ENCODE data around the gene POC1B. TPM values are rescaled to one million over a fixed set of nuclear protein-coding genes. Genes with fewer than 3 reads are reported as not detected.

The POC1B gene
- total and polyA plus RNA-seq, 2 donors (not counting 3 experiments of a cell fraction or from before 2014, with no cell fraction given), result 7.1 to 18.2 TPM

DNA sequence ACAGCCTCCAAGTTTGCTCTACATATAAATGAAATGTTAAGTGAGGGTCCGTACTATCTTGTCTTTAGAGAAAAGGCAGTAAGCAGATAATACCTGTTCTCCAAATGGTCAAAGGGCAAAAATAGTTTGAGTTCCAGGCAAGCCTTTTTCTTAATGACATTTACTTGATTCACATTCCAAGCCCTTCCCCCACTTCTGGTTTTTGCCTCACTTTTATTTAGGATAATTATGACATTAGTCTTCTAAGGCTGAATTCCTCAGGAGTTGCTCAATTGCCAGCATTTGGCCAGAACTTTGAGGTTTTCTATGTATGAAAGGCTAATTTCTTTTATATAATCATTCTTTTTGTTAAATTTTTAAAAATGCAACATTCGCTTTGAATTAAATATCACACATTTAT, 111.0 kb downstream of the POC1B start:
- no peak overlapping the region for H3K27ac ChIP-seq (ENCODE audit: insufficient read depth, low read depth, low read length)
- no peaks in the 10 kb centered on the region for H3K27me3 ChIP-seq (ENCODE audit: control insufficient read depth in 2 of 2, insufficient read depth in 2 of 2, low read length in 2 of 2)
- no peak overlapping the region for H3K4me2 ChIP-seq (ENCODE audit: insufficient read depth, low read length)
- H3K9me3 ChIP-seq (replicated peaks; ENCODE audit: control insufficient read depth, insufficient read depth, low read length), result no peaks in the 10 kb centered on the region
- TF ChIP-seq JUN (IDR thresholded peaks at IDR 0.05; ENCODE audit: borderline replicate concordance, insufficient read depth, insufficient read length, low read depth), result no peak
- no peak for TF ChIP-seq GATA2 (IDR thresholded peaks at IDR 0.05; ENCODE audit: insufficient read depth, insufficient read length, low read depth, low read length)
- CTCF ChIA-PET, result interaction anchor here (1.0 to 1.4 kb wide), 2 partner anchors 9 to 397 kb away, joined by 3 to 5 read pairs; no protein-coding TSS in a partner anchor
- POLR2A ChIA-PET, result no interaction called here
- no peaks in the 10 kb centered on the region for H3K79me2 ChIP-seq (ENCODE audit: control insufficient read depth, insufficient read depth, low read length)
- no peaks in the 10 kb centered on the region for H3K36me3 ChIP-seq (ENCODE audit: control insufficient read depth in 2 of 2, extremely low read depth in 1 of 2, insufficient read depth in 2 of 2, low read length in 2 of 2)
- no peaks in the 10 kb centered on the region for H3K9me1 ChIP-seq (replicated peaks; ENCODE audit: control insufficient read depth, extremely low read depth, insufficient read depth, low read length)
- no peak overlapping the region for H3K4me3 ChIP-seq (replicated peaks in 1 of 3; ENCODE audit: insufficient read depth in 1 of 3, low read depth in 1 of 3, low read length in 3 of 3)
- FAIRE-seq (no peak), DNase-seq (ENCODE audit: low read depth, low spot score) (no peak)
- no peaks in the 10 kb centered on the region for H3K4me1 ChIP-seq (ENCODE audit: control insufficient read depth, extremely low read depth, insufficient read depth, low read length)
- no peaks in the 10 kb centered on the region for H4K20me1 ChIP-seq (replicated peaks; ENCODE audit: control insufficient read depth, extremely low read depth, insufficient read depth, low read length)
- BruUV-seq (replicated peaks), result no TSS peak
- H3K9ac ChIP-seq (replicated peaks; ENCODE audit: extremely low read depth, insufficient read depth, low read length), result no peak overlapping the region
- no peak overlapping the region for H2AFZ ChIP-seq (ENCODE audit: low read depth, low read length)
- dilution Hi-C loops (cut with MboI; ENCODE audit: extremely low pct_ligation_motif_present, low sequenced_read_pairs) (no loop called here), intact Hi-C loops (cut with micrococcal nuclease) (no loop called here)

- Histone ChIP-seq H3K27ac (ENCODE audit: insufficient read depth, low read depth, low read length) (no peak overlapping the region), H4K20me1 (replicated peaks; ENCODE audit: control insufficient read depth, extremely low read depth, insufficient read depth, low read length) (no peaks in the 10 kb centered on the region), H3K9me3 (replicated peaks; ENCODE audit: control insufficient read depth, insufficient read depth, low read length) (no peaks in the 10 kb centered on the region), H3K79me2 (ENCODE audit: control insufficient read depth, insufficient read depth, low read length) (no peaks in the 10 kb centered on the region), H3K4me2 (ENCODE audit: insufficient read depth, low read length) (no peak overlapping the region), H3K4me3 (replicated peaks in 1 of 3; ENCODE audit: insufficient read depth in 1 of 3, low read depth in 1 of 3, low read length in 3 of 3) (no peak overlapping the region), H3K9ac (replicated peaks; ENCODE audit: extremely low read depth, insufficient read depth, low read length) (no peak overlapping the region), H3K4me1 (ENCODE audit: control insufficient read depth, extremely low read depth, insufficient read depth, low read length) (no peaks in the 10 kb centered on the region), H2AFZ (ENCODE audit: low read depth, low read length) (no peak overlapping the region), H3K9me1 (replicated peaks; ENCODE audit: control insufficient read depth, extremely low read depth, insufficient read depth, low read length) (no peaks in the 10 kb centered on the region), H3K27me3 (ENCODE audit: control insufficient read depth in 2 of 2, insufficient read depth in 2 of 2, low read length in 2 of 2) (no peaks in the 10 kb centered on the region), H3K36me3 (ENCODE audit: control insufficient read depth in 2 of 2, extremely low read depth in 1 of 2, insufficient read depth in 2 of 2, low read length in 2 of 2) (no peaks in the 10 kb centered on the region)
- intact Hi-C loops (cut with micrococcal nuclease), result no loop called here
- no peak for TF ChIP-seq POLR2A (IDR thresholded peaks at IDR 0.05; ENCODE audit: low read depth, low read length)
- TF ChIP-seq MYC (IDR thresholded peaks at IDR 0.05; ENCODE audit: low read depth, low read length), result no peak
- TF ChIP-seq, protein P1, sequence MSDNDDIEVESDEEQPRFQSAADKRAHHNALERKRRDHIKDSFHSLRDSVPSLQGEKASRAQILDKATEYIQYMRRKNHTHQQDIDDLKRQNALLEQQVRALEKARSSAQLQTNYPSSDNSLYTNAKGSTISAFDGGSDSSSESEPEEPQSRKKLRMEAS (IDR thresholded peaks at IDR 0.05; ENCODE audit: insufficient read depth, insufficient read length), result no peak
- FAIRE-seq, result peak; percentile 8
- no peak for DNase-seq (ENCODE audit: low read depth, low spot score)
- BruUV-seq (replicated peaks), result no TSS peak
- dilution Hi-C loops (cut with MboI; ENCODE audit: extremely low pct_ligation_motif_present, low sequenced_read_pairs), result no loop called here
- ChIA-PET CTCF (interaction anchor here (1.1 kb wide), 1 partner anchor 14 kb away, joined by 3 read pairs; no protein-coding TSS in a partner anchor), POLR2A (interaction anchor here (1.0 kb wide), 1 partner anchor 62 kb away, joined by 3 read pairs; the partner anchor contains the start of gene DUSP6)
Observed at GRCh38 chr12:89414322-89414721, 111.5 kb downstream of the POC1B start.

All from endothelial cell of umbilical vein (primary cell).